GM19240 (cell line): ENCODE results near the gene TWSG1.
"Not testable (repeated sequence)": the region's sequence is repeated elsewhere in the genome, so short reads cannot be mapped to it uniquely, and the experiment has no call there.

Source experiments
- DNase-seq: peaks from one replicate; pipeline ENCODE4 v3.0.0; 2011; ENCODE audit warnings: low spot score; ENCODE audit not compliant: insufficient read length

The TWSG1 gene

GRCh38 chr18:9422816-9423519 lies 88.4 kb downstream of the TWSG1 start:
- DNase-seq = no peak

- not testable (repeated sequence) for DNase-seq
Observed at GRCh38 chr18:9423648-9424047, 89.1 kb downstream of the TWSG1 start.

DNA sequence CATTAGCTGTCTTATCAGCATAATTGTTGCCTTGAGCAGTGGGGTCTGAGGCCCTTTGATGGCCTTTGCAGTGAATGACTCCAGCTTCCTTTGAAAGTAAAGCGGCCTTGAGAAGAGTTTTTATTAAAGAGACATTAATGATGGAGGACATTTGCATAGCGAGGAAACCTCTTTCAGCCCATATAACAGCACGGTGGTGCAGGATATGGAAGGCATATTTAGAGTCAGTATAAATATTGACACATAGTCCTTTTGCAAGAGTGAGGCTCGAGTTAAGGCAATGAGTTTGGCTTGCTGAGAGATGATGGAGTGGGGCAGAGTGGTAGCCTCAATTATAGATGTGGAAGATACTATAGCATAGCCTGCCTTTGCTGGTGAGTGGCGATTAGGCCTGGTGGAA lies 89.7 kb downstream of the TWSG1 start:
- not testable (repeated sequence) for DNase-seq

DNA sequence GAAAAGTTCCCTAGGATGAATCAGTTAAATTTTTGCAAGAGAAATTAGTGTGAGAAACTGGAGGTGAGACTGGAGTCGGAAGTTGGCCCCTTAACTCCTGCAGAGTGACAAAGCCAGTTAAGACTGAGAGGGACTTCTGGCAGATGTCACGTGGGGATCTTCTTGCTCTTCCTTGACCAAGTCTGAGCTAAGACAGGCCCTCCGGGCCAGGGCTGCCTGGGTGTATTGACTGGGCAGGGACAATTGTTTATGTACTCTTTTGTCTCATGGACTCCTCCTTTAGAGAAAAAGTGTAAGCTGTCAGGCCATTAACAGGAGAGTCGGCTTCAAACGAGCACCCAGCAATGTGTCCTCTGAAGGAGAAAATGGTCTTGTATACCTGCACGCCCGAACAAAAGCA lies 92.2 kb downstream of the TWSG1 start:
- DNase-seq = no peak

DNA sequence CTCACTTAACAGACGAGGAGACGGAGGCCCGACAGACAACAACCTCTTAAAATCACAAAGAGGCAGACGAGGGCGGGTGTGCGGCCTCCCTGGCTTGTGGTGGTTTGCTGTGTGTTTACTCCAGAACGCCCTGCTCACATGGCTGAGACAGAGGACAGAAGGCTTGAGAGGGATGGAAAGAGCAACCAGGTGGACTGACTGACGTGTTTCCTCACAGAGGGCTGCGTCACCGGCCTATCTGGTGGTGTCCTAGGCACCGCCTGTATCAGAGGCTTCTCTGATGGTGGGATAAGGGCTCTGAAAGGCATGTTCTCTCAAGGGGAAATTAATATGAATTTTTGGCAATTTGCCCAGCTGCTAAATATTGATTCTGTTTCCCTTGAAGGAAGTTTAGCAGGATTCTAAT lies 93.7 kb downstream of the TWSG1 start:
- DNase-seq = no peak

- DNase-seq = no peak
Observed at GRCh38 chr18:9428862-9429661, 94.5 kb downstream of the TWSG1 start.

DNA sequence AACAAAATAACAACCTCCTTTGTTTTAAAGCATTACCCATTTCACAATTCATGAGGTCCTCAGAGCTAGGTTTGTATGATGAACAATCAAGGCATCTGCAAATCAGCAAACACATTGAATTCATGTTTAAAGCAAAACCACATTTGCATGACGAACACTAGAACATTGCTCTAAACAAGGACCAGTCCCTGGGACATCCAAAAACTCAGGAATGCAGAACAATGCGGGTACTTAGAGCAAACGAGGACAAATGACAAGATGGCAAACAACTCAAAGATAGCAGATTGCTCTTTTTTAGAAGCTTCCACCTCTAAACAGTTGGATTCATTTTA lies 95.1 kb downstream of the TWSG1 start:
- no peak for DNase-seq

- not testable (repeated sequence) for DNase-seq
Observed at GRCh38 chr18:9430315-9430714, 95.7 kb downstream of the TWSG1 start.

GRCh38 chr18:9431296-9431695 lies 96.7 kb downstream of the TWSG1 start:
- DNase-seq = no peak

GRCh38 chr18:9433122-9433521 lies 98.5 kb downstream of the TWSG1 start:
- not testable (repeated sequence) for DNase-seq

GRCh38 chr18:9433671-9434121 lies 99.1 kb downstream of the TWSG1 start:
- DNase-seq = no peak

GRCh38 chr18:9434122-9434701 lies 99.6 kb downstream of the TWSG1 start:
- no peak for DNase-seq

GRCh38 chr18:9435041-9435440 lies 100.5 kb downstream of the TWSG1 start:
- no peak for DNase-seq

DNA sequence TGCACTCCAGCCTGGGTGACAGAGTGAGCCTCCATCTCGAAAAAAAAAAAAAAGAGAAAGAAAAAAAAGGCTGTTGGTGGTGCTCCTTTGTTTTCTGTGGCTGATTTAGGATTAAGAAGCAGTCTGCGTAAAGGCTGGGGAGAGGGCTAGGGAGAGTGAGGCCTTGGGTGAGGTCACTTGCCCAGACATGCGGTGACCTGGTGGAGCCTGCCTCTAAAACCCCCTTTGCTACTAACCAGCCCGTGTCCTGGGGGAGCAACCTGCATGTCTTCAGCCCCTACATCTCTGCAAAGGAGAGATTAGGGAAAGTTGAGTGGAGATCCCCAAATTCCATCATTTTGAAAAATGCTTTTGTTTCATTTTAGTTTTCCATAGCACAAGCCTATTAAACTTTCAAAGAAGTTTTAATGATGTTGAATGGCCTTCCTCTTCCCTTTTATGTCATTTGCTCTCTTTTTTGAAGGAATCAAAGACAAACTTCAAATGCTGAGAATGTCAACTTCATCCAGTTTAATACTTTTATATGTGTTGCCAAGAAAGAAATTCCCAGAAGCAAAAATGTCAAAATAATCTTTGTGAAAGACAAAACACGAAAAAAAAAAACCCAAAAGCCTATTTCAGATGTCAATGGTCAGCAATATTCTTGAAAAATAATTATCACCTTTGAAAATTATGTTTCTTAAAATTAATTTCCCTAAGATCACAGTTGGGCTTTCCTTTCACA lies 101.8 kb downstream of the TWSG1 start:
- DNase-seq = no peak

DNA sequence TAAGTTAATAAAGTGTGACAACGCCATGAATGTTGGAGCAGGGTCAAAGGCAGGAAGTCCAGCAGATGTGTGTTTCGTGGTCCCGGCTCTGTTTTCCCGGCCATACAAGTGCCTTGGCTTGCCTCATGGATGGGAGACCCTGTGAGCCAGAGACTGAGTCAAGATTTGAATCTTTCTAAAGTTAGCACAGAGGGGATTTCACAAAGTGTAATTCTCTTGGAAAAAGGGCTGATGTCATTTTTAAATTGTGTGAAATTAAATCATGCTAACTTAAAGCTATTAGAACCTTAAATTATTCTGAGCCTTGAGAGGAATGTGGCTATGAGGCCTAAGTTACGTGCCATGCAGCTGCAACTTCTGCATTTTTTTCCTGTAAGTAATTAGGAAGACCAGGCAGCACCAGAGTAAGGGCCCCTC lies 102.5 kb downstream of the TWSG1 start:
- no peak for DNase-seq

- DNase-seq = no peak
Observed at GRCh38 chr18:9437672-9438071, 103.1 kb downstream of the TWSG1 start.

- DNase-seq = no peak
Observed at GRCh38 chr18:9441061-9441460, 106.5 kb downstream of the TWSG1 start.

GRCh38 chr18:9444549-9444948 lies 110.0 kb downstream of the TWSG1 start:
- DNase-seq = no peak

DNA sequence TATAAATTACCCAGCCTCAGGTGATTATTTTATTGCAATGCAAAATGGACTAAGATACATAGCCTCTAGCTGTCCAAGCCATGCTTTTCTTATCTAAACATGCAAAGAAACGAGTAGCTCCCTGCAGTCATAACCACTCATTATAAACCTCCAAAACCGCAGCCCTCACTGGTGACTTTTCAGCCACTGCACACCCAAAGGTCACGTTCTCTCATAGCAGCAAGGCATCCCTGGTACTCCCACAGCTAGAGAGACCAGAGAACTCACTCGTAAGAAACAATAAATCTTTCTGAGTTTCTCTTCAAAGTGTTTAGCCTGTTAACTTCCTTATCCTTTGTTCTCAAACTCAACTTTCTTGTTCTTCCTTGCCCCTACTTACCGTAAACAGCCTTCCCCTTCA lies 112.3 kb downstream of the TWSG1 start:
- DNase-seq = no peak

DNA sequence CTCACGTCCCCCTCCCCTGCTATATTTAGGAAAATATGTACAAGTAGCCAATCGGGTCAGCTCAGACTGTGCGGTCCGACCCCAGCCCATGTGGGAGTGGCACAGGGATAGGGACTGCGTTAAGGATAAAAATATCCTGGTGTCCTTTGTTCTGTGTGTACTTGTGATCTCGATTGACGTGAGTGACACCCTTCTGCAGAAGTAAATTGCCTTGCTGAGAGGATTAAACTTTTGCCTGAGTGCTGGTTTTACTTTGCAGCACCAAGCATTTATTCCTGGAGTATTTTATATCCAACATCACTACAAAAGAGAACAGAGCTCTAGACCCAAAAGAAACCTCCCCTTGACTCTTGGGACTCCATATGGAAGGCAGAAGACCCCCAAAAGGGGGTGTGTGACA lies 112.8 kb downstream of the TWSG1 start:
- DNase-seq = no peak

- DNase-seq = no peak
Observed at GRCh38 chr18:9449600-9450414, 115.2 kb downstream of the TWSG1 start.
